Activated CD8-positive, alpha-beta memory T cell treated with anti-CD3 and anti-CD28 coated beads, Interleukin-2, amount 50 U/mL, for 4 hours (primary cell): Measurements from ENCODE around the gene FNIP1.
"Not testable (repeated sequence)": the region's sequence is repeated elsewhere in the genome, so short reads cannot be mapped to it uniquely, and the experiment has no call there.

ENCODE experiments used
- DNase-seq: peaks from one replicate; pipeline ENCODE4 v3.0.0-alpha.2; 2020

FNIP1 gene

DNA sequence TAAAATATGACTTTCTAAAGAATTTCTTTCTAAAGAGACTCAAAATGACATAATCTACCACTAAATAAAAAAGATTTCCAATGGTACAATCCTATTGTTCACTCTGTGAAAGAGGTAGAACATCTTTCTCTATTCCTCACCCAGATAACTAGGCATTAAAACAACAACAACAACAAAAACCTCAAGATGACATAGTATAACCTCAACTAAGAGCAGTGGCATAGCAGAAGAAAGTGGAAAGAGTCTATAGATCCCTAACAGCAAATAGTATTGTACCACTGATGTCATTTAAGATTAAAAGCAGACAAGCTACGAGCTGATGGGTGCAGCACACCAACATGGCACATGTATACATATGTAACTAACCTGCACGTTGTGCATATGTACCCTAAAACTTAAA lies 191.7 kb downstream of the FNIP1 start:
- no peak for DNase-seq

DNA sequence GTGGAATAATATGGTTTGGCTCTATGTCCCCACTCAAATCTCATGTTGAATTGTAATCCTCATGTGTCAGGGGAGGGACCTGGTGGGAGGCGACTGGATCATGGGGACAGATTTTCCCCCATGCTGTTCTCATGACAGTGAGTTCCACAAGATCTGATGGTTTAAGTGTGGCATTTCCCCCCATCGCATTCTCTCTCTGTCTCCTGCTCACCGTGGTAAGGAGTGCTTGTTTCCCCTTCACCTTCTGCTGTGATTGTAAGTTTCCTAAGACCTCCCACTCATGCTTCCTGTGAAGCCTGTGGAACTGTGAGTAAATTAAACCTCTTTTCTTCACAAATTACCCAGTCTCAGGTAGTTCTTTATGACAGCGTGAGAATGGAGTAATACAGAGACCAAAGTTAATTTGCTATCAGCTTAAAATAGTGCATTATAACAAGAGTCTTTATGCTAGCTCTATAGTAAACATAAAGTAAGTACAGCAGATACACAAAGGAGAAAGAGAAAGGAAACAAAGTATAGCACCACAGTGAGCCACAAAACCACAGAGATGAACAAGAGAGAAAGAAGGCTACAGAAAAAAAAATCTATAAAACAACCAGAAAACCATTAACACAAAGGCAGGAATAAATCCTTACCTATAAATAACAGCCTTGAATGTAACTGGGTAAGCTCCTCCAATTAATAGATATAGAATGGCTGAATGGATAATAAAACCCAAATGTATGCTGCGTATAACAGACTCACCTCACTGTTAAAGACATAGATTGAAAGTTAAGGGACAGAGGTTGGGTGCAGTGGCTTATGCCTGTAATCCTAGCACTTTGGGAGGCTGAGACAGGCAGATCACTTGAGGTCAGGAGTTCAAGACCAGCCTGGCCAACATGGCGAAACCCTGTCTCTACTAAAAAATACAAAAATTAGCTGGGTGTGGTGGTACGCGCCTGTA lies 201.5 kb downstream of the FNIP1 start:
- peak; percentile 23 for DNase-seq

DNA sequence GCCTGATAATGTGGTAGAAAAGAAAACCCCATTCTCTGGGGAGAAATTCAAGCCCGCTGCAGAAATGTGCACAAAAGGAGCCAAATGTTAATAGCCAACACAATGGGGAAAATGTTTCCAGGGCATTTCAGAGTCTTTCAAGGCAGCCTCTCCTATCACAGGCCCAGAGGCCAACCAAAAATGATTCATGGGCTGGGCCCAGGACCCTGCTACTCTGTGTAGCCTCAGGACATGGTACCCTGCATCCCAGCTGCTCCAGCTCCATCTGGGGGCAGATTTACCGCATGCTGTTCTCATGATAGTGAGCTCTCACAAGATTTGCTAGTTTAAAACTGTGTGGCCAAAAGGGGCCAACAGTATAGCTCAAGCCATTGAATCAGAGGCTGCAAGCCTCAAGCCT lies 202.9 kb downstream of the FNIP1 start:
- no peak for DNase-seq

DNA sequence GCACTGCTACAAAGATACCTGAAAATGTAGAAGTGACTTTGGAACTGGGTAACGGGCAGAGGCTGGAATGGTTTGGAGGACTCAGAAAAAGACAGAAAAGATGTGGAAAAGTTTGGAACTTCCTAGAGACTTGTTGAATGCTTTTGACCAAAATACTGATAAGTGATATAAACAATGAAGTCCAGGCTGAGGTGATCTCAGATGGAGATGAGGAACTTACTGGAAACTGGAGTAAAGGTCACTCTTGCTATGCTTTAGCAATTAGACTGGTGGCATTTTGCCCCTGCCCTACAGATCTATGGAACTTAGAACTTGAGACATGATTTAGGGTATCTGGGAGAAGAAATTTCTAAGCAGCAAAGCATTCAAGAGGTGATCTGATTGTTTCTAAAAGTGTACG lies 203.4 kb downstream of the FNIP1 start:
- not testable (repeated sequence) for DNase-seq
